ENCODE data around the gene KLHL14.
"Not testable (repeated sequence)": the region's sequence is repeated elsewhere in the genome, so short reads cannot be mapped to it uniquely, and the experiment has no call there.

KLHL14 gene, protein sequence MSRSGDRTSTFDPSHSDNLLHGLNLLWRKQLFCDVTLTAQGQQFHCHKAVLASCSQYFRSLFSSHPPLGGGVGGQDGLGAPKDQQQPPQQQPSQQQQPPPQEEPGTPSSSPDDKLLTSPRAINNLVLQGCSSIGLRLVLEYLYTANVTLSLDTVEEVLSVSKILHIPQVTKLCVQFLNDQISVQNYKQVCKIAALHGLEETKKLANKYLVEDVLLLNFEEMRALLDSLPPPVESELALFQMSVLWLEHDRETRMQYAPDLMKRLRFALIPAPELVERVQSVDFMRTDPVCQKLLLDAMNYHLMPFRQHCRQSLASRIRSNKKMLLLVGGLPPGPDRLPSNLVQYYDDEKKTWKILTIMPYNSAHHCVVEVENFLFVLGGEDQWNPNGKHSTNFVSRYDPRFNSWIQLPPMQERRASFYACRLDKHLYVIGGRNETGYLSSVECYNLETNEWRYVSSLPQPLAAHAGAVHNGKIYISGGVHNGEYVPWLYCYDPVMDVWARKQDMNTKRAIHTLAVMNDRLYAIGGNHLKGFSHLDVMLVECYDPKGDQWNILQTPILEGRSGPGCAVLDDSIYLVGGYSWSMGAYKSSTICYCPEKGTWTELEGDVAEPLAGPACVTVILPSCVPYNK

GRCh38 chr18:32772581-32773381 lies at the start of gene KLHL14:
Gene KLHL14, minus strand, starts transcription at chr18:32773023. Its CDS starts 2,432 bp downstream, at chr18:32770591.
- no peak for DNase-seq (ENCODE audit: extremely low read depth in 1 of 2, low read depth in 1 of 2)

DNA sequence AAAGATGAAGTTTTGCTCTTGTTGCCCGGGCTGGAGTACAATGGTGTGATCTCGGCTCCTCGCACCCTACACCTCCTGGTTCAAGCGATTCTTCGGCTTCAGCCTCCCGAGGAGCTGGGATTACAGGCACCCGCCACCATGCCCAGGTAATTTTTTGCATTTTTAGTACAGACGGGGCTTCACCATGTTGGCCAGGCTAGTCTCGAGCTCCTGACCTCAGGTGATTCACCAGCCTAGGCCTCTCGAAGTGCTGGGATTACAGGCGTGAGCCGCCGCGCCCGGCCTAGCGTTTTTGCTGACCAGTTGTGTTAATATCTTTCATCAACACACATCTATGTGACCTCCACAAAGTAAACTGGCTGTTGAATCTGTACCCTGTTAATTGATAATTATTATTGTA lies 49.4 kb upstream of the KLHL14 start:
- no peak for DNase-seq (ENCODE audit: extremely low read depth in 1 of 2, low read depth in 1 of 2)

DNA sequence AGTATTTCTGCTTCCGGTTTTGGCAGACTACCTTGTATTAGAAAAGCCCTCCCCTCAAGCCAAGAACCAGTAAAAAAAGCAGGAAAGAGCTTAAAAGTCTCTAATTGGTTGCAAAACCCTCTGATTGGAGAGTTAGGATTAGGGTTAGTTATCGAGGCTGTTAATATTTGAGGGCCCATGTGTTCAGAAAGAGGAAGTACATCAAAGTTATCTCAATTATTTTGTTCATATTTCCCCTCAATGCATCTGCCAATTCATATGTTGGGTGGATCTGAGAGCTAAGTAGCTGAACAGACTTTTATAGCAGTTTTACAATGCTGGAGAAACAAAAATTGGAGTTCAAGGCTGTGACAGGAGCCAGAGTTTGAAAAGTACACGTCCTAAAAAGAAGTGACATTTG lies 43.1 kb upstream of the KLHL14 start:
- DNase-seq (ENCODE audit: extremely low read depth in 1 of 2, low read depth in 1 of 2), result no peak

GRCh38 chr18:32812342-32812741 lies 39.5 kb upstream of the KLHL14 start:
- no peak for DNase-seq (ENCODE audit: extremely low read depth in 1 of 2, low read depth in 1 of 2)

- no peak for DNase-seq (ENCODE audit: extremely low read depth in 1 of 2, low read depth in 1 of 2)
These were observed 37.5 kb upstream of the KLHL14 start for GRCh38 chr18:32810314-32810713.

GRCh38 chr18:32805354-32805753 lies 32.5 kb upstream of the KLHL14 start:
- DNase-seq (ENCODE audit: extremely low read depth in 1 of 2, low read depth in 1 of 2), result no peak

- DNase-seq (ENCODE audit: extremely low read depth in 1 of 2, low read depth in 1 of 2), result no peak
These were observed 31.5 kb upstream of the KLHL14 start for GRCh38 chr18:32804134-32804888.

GRCh38 chr18:32803568-32803967 lies 30.7 kb upstream of the KLHL14 start:
- no peak for DNase-seq (ENCODE audit: extremely low read depth in 1 of 2, low read depth in 1 of 2)

GRCh38 chr18:32802591-32803451 lies 30.0 kb upstream of the KLHL14 start:
- DNase-seq (ENCODE audit: extremely low read depth in 1 of 2, low read depth in 1 of 2), result no peak

DNA sequence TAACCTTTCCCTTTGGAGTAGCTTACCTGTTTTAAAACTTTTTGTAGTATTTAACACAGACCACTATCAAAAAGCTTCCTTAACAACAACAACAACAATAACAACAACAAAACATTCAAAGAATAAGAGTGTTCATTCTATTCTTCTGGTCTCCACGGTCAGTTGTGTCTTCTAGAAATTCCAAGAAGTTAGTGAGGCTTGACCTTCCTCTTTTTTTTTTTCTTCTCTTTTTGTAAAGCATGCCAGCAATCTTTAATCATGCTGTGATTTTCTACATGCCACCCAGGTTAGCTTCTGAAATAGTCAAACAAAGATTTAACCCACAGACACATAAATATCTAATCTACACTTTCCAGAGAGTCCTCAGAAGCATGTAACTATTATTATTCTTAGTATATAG lies 28.4 kb upstream of the KLHL14 start:
- no peak for DNase-seq (ENCODE audit: extremely low read depth in 1 of 2, low read depth in 1 of 2)

DNA sequence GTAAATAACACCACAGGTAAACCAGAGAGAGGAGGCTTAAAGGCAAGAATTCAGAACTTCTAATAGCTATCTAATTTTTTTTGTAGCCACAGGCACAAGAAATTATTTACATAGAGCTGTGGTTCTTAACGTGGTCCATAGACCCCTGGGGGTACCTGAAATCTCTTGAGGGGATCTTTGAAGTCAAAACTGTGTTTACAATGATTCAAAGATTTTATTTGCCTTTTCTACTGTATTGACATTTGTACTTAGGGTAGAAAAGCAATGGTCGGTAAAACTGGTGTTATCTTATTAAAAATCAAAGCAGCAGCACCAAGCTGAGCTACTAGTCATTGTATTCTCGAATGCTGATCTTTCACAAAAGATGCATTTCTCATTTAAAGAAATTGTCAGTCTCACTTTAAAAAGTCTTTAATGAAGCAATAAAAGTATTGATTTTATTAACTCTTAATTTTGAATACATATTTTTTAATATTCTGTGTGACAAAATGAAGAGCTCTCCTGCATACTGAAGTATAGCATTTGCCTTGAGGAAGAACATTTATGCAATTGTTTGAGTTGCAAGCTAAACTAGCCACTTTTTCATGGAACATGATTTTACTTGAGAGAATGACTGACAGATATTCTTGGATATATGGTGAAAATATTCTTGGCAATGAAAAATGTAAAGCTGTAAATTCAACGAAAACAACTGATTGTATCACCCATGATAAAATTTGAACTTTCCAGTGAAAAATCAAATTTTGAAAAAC lies 25.6 kb upstream of the KLHL14 start:
- DNase-seq (ENCODE audit: extremely low read depth in 1 of 2, low read depth in 1 of 2), result no peak

- DNase-seq (ENCODE audit: extremely low read depth in 1 of 2, low read depth in 1 of 2), result not testable (repeated sequence)
These were observed 21.8 kb upstream of the KLHL14 start for GRCh38 chr18:32794667-32795066.

DNA sequence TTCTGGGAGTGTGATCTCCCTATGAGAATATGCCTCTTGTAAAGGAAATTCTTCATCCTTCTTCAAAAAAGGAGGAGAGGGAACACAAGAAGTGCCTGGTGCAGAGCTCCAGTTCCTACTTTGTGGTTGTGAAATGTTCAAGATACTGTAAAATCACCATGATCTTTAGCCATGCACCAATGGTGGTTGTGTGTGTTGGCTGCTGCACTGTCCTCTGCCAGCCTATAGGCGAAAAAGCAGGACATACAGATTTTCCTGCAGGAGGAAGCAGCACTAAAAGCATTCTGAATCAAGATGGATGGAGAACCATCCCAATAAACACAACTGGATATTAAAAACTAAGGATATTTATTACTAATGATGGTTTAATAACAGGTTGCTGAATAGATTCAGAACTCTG lies 6.2 kb upstream of the KLHL14 start:
- DNase-seq (ENCODE audit: extremely low read depth in 1 of 2, low read depth in 1 of 2), result no peak

- no peak for DNase-seq (ENCODE audit: extremely low read depth in 1 of 2, low read depth in 1 of 2)
These were observed 4.2 kb upstream of the KLHL14 start for GRCh38 chr18:32777049-32777448.

GRCh38 chr18:32776561-32776960 lies 3.7 kb upstream of the KLHL14 start:
- DNase-seq (ENCODE audit: extremely low read depth in 1 of 2, low read depth in 1 of 2), result no peak

GRCh38 chr18:32775628-32776027 lies 2.8 kb upstream of the KLHL14 start:
- no peak for DNase-seq (ENCODE audit: extremely low read depth in 1 of 2, low read depth in 1 of 2)

DNA sequence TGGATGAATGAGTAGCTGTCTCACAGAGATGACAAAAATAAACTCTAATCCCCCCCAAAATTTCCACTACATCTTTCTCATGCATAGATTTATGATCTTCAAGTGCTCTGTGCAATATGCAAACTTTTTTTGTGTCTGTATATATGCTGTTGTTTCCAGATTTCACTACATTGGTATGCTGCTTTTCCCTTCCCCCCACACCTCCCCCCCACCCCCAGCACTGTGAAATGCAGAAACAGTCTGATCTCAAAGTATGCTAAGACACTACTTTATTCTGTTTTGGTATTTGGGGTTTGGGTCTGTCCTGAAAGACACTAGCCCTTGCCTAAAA lies 524 bp upstream of the KLHL14 start:
- no peak for DNase-seq (ENCODE audit: extremely low read depth in 1 of 2, low read depth in 1 of 2)

DNA sequence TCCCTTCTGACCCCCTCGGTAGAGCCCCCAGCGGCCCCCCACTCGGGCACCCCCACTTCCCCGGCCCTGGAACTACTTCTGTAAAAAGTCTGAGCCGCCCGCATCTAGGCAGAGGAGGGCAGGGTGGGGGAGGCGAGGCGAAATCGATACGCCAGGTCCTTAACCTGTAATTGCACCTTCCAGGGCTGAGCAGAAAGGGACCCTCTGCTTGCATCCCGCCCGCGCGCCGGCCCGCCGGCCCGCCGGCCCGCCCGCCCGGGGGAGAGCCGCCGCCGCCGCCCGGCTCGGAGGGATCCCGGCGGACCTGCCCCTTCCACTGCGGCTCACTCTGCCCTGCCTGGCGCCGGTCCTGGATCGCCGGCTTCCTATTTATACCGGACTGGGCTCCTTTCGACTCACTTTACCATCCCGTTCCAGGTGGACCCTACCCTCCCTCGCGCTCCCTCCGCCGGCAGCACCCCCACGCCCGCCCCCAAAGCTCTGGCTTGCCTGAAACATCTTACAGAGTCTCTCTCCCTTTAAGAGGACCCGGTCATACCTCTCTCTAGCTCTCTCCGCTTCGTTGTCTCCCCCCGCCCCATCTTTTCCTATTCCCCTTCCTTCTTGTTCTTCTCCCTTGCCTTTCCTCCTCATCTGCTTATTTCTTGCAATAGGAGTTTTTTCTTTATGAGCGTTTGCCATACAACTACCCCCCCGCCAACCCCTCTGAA lies 797 bp downstream of the KLHL14 start:
- no peak for DNase-seq (ENCODE audit: extremely low read depth in 1 of 2, low read depth in 1 of 2)
